NCI-H1436 treated with DMSO at 0.1 percent for 48 hours (cell line): ENCODE measurements around the gene E2F7.
"Not testable (repeated sequence)": the region's sequence is repeated elsewhere in the genome, so short reads cannot be mapped to it uniquely, and the experiment has no call there.

ENCODE experiments used
- DNase-seq: peaks from one replicate; lab custom pipeline; 2025; lab: John Stamatoyannopoulos, UW

The E2F7 gene

GRCh38 chr12:77065361-77066204, at the start of gene E2F7:
Gene E2F7, minus strand, starts transcription at chr12:77065569. Its CDS starts 934 bp downstream, at chr12:77064635.
- peak; percentile 76 for DNase-seq

- no peak for DNase-seq
Measured at GRCh38 chr12:77113971-77114370, 48.6 kb upstream of the E2F7 start.

GRCh38 chr12:77108707-77109106, 43.3 kb upstream of the E2F7 start:
- no peak for DNase-seq

GRCh38 chr12:77107121-77107520, 41.8 kb upstream of the E2F7 start:
- no peak for DNase-seq

GRCh38 chr12:77104792-77105191, 39.4 kb upstream of the E2F7 start:
- no peak for DNase-seq

GRCh38 chr12:77104286-77104685, 38.9 kb upstream of the E2F7 start:
- DNase-seq: no peak

GRCh38 chr12:77102691-77103090, 37.3 kb upstream of the E2F7 start:
- DNase-seq: no peak

- DNase-seq: no peak
Measured at GRCh38 chr12:77102123-77102522, 36.8 kb upstream of the E2F7 start.

- no peak for DNase-seq
Measured at GRCh38 chr12:77099799-77100198, 34.4 kb upstream of the E2F7 start.

- no peak for DNase-seq
Measured at GRCh38 chr12:77097846-77098245, 32.5 kb upstream of the E2F7 start.

- DNase-seq: not testable (repeated sequence)
Measured at GRCh38 chr12:77092227-77092626, 26.9 kb upstream of the E2F7 start.

- DNase-seq: no peak
Measured at GRCh38 chr12:77089686-77090220, 24.4 kb upstream of the E2F7 start.

- no peak for DNase-seq
Measured at GRCh38 chr12:77087427-77087826, 22.1 kb upstream of the E2F7 start.

GRCh38 chr12:77082021-77082420, 16.7 kb upstream of the E2F7 start:
- no peak for DNase-seq

GRCh38 chr12:77079631-77080030, 14.3 kb upstream of the E2F7 start:
- no peak for DNase-seq

- no peak for DNase-seq
Measured at GRCh38 chr12:77078231-77078630, 12.9 kb upstream of the E2F7 start.

GRCh38 chr12:77076886-77077285, 11.5 kb upstream of the E2F7 start:
- no peak for DNase-seq

GRCh38 chr12:77073894-77074293, 8.5 kb upstream of the E2F7 start:
- DNase-seq: not testable (repeated sequence)

GRCh38 chr12:77072833-77073495, 7.6 kb upstream of the E2F7 start:
- DNase-seq: no peak

GRCh38 chr12:77070800-77071449, 5.6 kb upstream of the E2F7 start:
- no peak for DNase-seq

- DNase-seq: no peak
Measured at GRCh38 chr12:77070382-77070781, 5.0 kb upstream of the E2F7 start.

- DNase-seq: no peak
Measured at GRCh38 chr12:77064896-77065360, 441 bp downstream of the E2F7 start.
